GM10248 (cell line): ENCODE results near the gene AFAP1.

Experiments used
- CTCF ChIA-PET: fragments of 300-600 bp; sonication (Branson Sonifier 250); formaldehyde crosslinking; extraction: SDS; loops from one replicate; lab custom pipeline; 2021; ENCODE audit warnings: antibody characterized with exemption; lab: Yijun Ruan, JAX
- POLR2A ChIA-PET: fragments of 350-650 bp; sonication (Branson Sonifier 250); formaldehyde crosslinking; extraction: SDS; loops from one replicate; lab custom pipeline; 2020; ENCODE audit warnings: antibody characterized with exemption; lab: Yijun Ruan, JAX
- DNase-seq: peaks from one replicate; pipeline ENCODE4 v3.0.0; 2012; ENCODE audit errors: extremely low spot score
- TF ChIP-seq, protein P1 (sequence below): IDR thresholded peaks from 2 replicates; pipeline ENCODE4 v1.5.1; 2012; ENCODE audit warnings: mild to moderate bottlenecking, low read depth; ENCODE audit errors: extremely low read depth, missing control alignments, control extremely low read depth

Gene AFAP1

DNA sequence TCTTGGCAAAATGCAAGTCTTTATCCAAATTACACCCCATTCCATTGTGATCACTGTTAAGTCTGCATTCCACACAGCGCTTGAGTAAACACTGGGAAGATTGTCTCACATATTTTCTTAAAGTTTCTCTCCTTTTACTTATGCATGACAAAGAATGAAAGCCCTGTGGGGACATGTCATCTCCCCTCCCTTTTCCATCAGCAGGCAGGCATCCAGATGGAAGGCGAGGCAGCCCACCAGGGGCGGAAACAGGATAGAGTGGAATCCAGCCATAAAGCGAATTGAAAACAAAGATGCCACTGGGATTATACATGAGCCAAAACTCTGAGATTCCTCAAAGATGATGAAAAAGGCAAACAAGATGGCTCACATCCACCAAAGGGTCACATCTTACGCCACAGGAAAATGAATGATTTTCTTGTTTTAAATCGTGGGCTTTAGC is 78.2 kb downstream of the AFAP1 start:
- ChIA-PET CTCF (no interaction called here), POLR2A (no interaction called here)
- DNase-seq, result no peak
- TF ChIP-seq, protein P1, sequence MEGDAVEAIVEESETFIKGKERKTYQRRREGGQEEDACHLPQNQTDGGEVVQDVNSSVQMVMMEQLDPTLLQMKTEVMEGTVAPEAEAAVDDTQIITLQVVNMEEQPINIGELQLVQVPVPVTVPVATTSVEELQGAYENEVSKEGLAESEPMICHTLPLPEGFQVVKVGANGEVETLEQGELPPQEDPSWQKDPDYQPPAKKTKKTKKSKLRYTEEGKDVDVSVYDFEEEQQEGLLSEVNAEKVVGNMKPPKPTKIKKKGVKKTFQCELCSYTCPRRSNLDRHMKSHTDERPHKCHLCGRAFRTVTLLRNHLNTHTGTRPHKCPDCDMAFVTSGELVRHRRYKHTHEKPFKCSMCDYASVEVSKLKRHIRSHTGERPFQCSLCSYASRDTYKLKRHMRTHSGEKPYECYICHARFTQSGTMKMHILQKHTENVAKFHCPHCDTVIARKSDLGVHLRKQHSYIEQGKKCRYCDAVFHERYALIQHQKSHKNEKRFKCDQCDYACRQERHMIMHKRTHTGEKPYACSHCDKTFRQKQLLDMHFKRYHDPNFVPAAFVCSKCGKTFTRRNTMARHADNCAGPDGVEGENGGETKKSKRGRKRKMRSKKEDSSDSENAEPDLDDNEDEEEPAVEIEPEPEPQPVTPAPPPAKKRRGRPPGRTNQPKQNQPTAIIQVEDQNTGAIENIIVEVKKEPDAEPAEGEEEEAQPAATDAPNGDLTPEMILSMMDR, result no peak

DNA sequence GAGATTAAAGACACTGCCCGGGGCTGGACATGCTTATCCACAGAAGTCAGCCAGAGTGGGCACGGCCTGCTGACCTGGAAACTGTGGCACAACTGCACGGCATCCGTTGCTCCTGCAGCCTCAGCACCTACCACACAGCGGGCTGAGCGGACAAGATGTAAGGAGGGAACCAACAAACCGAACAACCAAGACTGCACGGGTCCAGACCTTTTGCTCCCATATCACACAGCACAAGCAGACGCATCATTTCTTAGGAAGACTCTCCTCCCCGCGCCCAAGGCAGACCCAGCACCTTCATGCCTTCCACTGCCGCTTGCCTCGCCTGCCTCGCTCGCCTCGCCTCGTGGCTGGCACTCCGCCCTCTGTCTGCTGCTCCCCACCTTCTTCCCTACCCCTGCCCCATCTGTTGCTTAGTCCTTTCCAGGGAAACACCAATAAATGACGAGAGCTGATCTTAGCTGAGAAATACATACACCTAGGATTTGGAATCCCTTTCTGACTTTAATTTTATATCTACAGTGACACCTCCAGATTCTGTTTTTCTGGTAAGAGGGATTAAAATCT is 79.0 kb downstream of the AFAP1 start:
- TF ChIP-seq, protein P1, result no peak
- ChIA-PET CTCF (no interaction called here), POLR2A (no interaction called here)
- DNase-seq, result no peak

DNA sequence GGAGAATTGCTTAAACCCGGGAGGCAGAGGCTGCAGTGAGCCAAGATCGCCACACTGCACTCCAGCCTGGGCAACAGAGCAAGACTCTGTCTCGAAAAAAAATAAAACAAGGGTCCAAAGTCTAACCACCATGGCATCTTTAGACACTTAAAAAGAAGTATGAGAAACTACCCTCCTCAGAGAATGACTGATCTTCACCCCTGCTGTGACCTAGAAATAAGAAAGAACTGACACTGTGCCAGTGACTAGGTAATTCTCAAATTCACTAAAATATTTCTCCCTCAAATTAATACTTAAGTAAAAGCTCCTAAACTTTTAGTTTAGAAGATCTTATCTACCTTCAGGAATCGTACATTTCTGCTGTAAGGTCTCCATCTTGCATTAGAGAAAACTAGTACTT is 80.3 kb downstream of the AFAP1 start:
- ChIA-PET CTCF (no interaction called here), POLR2A (no interaction called here)
- DNase-seq, result no peak
- TF ChIP-seq, protein P1, result no peak

DNA sequence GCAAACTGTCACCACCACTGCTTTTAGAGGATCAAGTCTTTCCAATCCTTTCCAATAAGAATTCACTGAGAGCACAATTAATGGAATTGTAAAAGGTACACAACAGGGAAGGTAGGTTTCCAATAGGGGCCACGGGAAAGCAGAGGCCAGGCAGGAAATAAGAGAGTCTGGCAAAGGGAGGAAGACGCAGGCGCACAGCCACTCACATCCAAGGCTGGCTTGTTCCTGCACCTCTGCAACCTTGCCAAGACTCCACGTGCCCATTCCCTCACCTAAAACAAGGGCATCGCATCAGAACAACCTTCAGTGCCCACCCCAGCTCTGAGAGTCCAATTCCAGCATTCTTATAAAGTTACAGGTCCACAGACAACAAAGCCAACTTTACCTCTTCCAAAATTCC is 81.2 kb downstream of the AFAP1 start:
- POLR2A ChIA-PET, result no interaction called here

DNA sequence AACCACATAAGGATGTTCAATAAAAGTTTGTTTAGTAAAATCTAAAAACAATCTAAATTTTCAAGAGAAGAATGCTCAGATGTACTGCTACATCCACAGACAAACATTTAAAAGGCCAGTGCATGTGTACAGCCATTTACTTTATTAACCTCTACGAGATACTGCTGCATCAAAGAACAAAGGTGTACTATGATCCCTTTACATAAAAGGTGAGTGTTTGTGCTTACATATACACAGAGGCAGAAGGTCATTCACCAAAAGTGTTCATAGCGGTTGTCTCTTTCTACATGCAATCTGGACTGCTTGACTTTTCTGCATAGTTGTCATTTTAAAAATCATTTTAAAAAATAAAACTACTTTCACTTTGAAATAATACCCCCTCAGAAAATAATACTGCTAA is 81.7 kb downstream of the AFAP1 start:
- TF ChIP-seq, protein P1, result no peak
- ChIA-PET POLR2A (no interaction called here), CTCF (no interaction called here)
- no peak for DNase-seq

More for the DNA sequence above, 81.2 kb downstream of the AFAP1 start:
- CTCF ChIA-PET, result no interaction called here
- TF ChIP-seq, protein P1, result no peak
- DNase-seq, result no peak

DNA sequence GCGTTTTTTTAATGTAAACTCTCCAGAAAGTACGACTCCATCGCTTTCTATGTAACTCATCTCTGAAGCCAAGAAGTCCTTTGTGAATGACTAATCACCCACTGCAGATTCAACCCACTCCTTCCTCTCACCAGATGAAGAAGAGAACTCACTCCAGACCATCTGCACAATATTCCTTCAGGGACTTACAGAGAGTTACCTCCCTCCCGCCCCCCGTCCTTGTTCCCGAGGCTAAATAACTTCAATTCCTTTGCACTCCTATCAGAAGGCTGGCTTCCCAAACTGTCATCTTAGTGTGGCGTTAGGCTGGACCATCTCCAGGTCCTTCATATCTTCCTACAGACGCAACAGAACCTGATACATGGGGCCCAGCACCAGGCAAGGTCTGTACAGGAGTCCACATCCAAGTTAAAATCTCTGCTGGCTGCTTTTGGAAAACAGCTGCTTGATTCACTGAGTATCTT is 82.4 kb downstream of the AFAP1 start:
- peak; percentile 23 for DNase-seq
- POLR2A ChIA-PET, result no interaction called here
- TF ChIP-seq, protein P1, result no peak
- CTCF ChIA-PET, result interaction anchor here (1.4 kb wide), 1 partner anchor 53 kb away, joined by 3 read pairs; no protein-coding TSS in a partner anchor

DNA sequence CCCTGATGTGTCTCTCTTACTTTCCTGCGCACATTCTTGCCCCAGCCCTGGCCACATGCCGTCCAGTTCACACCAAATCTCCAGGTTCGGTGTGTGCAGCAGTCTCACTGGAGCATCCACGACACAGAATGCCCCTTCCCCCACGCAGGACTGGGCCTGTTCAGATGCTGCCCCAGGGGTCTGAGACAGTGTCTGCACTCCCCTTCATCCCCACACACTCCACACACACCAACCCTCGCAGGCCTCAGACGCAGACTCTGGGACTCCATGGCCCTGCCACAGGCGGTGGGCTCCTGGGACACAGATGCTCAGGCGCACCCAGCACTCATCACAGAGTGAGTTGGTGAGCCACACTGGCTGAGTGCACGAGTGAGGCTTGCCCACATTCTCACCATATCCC is 83.9 kb downstream of the AFAP1 start:
- ChIA-PET CTCF (interaction anchor here (1.3 to 1.4 kb wide), 2 partner anchors 12 to 51 kb away, joined by 3 to 6 read pairs; no protein-coding TSS in a partner anchor), POLR2A (no interaction called here)
- TF ChIP-seq, protein P1, result no peak
- no peak for DNase-seq
